SK-N-DZ (cell line): ENCODE results near the gene LLGL1.

ENCODE experiments used
- DNase-seq: peaks from one replicate; pipeline ENCODE4 v3.0.0-alpha.2; 2015; ENCODE audit warnings: low spot score

The LLGL1 gene

GRCh38 chr17:18252160-18252559, 26.7 kb downstream of the LLGL1 start:
- no peak for DNase-seq

GRCh38 chr17:18253187-18253884, 27.9 kb downstream of the LLGL1 start:
- no peak for DNase-seq

DNA sequence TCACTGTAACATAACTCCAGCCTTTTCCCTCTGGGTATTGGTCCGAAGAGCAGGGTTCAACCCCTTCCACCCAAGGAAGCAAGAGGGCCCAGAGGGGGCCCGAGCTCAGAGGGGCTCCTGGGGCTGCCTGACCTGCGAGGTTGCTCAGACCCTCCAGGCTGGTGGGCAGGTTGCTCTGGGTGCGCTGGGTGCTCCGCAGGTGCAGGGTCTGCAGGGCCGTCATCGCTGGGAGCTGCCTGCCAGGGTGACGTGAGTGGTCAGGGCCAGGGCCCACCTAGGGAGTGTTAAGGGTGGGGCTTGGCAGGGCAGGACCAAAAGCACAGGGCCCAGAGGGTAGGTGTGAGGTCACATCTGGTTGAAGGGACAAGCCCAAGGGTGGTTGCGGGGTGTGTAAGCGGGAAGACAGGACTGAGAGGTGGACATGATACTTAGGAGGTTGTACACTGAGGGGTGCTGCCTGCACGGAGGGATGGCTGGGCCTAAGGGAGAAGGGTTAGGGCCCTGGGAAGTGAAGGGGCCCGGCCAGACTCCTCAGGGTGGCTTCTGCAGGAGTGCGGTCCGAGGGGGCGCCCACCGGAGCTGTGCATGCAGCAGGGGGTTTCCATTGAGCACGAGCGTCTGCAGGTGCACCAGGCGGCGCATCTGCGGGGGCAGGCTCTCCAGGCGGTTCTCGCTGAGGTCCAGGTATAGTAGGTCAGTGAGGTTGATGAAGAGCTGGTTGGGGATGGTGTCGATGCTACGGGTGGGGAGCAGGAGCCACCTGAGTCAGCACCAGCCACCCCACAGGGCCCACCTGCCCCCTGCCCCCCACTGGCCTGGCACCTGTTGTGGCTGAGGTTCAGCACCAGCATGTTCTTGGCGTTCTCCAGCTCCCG, 28.7 kb downstream of the LLGL1 start:
- DNase-seq = no peak

DNA sequence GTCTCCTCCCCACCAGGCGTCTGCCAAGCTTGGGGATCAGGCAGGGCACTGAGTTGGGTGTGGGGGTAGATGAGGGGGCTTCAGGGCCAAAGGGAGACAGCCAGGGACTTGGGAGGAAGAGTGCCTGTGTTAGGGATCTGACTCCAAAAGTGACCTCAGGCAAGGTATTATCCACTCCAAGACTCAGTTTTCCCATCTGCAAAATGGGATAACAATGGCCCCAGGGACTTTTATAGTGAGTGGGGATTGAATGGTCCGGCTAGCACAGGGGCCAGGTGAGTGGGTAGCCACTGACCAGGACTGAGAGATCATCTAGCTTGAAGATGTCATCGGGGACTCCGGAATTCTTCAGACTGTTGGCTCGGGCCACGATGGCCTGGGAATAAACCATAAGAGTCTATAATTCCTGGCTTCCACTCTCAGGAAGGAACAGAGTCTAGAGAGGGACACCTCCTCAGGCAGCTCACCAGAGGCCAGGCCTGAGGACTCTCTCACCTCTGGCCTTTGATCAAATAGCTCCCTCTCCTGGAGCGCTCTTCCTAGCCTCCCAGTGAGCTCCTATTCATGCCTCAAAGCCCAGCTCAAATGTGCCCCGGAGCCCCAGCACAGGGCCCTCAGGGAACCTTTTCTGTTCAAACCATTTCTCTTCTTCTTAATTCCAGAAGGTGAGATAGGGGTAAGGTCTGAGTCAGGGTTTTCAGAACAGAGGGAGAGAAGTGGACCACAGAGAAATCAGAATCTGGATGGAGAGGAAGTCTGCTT, 29.6 kb downstream of the LLGL1 start:
- DNase-seq = no peak

DNA sequence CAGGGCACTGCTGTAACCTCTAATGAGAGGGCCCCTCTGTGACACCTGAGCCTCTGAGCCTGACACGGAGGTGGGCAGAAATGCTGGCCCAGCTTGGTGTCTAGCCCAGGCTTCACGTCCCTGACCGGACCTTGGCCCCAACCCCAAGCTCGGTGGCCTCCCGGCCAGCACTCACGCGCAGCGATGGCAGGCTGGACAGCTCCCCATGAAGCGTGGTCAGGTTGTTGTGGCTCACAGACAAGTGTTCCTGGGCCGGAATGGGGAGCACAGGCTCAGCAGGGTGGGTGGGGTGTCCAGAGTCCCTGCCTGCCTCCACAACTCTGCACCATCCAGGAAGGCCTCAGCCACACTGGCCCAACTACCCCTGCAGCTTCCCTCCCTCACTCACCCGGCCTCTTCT, 30.9 kb downstream of the LLGL1 start:
- no peak for DNase-seq

GRCh38 chr17:18256776-18257175, 31.3 kb downstream of the LLGL1 start:
- DNase-seq = no peak

DNA sequence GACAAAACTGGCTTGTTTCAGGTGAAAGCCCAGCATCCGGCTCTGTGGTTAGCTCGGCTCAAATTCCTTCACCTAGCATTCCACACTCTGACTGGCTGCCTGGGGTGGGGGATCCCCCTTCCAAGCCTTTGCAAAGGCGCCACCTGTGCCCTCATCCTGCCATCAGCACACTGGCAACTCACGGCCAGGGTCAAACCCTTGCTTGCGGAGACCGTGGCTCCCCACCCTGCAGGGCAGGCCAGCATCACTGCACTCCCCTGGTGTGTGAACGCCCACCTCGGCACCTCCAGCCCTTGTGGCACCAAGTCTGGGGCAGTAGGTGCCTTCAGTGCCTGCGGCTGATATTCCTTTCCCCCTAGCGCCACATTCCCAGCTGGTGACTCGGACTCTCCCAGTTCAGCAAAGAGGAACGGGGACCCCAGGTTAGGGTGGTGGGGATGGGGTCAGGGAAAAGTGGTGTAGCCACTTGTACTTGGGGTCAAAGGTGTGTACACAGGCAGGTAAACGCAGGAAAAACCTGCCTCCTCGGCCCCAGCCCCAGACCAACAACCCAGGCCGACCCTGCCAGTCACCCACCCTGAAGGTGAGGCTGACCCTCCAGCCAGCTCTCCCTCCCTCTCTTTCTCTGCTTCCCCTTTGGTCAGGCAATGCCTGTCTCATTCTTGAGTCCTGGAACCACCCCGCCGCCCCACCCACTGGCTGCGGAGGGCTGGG, 32.0 kb downstream of the LLGL1 start:
- no peak for DNase-seq

GRCh38 chr17:18257982-18258355, 32.5 kb downstream of the LLGL1 start:
- peak; percentile 47 for DNase-seq

GRCh38 chr17:18258356-18259038, 33.1 kb downstream of the LLGL1 start, which contains the start of gene FLII:
Gene FLII, minus strand, starts transcription at chr17:18258738. Its CDS starts 48 bp downstream, at chr17:18258690.
- DNase-seq = no peak

GRCh38 chr17:18259621-18260331, 34.3 kb downstream of the LLGL1 start:
- DNase-seq = no peak

- DNase-seq = peak; percentile 95
Observed at GRCh38 chr17:18260332-18261145, 35.1 kb downstream of the LLGL1 start, which contains the start of gene MIEF2. Gene MIEF2, plus strand, starts transcription at chr17:18260662. Its CDS starts 2,059 bp downstream, at chr17:18262721.

DNA sequence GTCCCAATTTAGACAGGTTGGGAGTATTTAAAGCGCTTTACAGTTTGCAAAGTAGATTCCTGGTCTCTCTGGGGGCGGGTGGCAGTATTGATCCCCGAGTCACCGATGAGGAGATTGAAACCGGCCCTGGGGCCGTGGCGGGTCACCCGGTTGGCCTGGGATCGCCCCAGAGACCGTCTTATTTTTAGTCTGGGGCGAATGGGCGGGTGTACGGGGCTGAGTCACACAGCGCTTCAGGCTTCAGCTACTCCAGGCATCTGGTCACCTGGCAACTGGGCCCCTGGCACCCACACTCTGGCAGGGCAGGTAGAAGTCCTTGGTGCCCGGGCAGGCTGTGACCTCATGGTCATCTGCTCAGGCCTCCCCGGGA, 35.7 kb downstream of the LLGL1 start:
- no peak for DNase-seq

GRCh38 chr17:18261659-18262058, 36.2 kb downstream of the LLGL1 start:
- no peak for DNase-seq

DNA sequence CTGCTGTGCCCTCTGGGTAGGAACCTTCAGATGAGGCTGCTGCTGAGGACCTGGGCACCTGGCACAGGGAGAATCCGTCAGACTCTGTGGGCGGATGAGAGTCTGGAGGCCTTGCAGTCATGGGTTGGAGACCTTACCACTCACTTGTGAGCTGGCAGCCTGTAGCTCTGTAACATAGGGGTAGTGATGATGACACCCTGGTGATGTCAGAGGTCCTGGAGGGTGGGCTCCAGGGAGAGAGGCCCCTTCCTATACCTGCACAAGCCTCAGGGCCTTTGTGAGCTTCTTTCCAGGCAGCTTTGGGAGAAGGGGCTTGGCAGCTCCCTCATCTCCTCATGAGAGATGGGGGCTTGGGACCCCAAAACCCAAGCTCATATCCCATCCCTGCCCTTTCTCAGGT, 36.7 kb downstream of the LLGL1 start:
- no peak for DNase-seq

GRCh38 chr17:18262641-18263040, 37.2 kb downstream of the LLGL1 start:
- DNase-seq = no peak

- no peak for DNase-seq
Observed at GRCh38 chr17:18263885-18264682, 38.6 kb downstream of the LLGL1 start.

- DNase-seq = no peak
Observed at GRCh38 chr17:18267366-18267765, 41.9 kb downstream of the LLGL1 start.

DNA sequence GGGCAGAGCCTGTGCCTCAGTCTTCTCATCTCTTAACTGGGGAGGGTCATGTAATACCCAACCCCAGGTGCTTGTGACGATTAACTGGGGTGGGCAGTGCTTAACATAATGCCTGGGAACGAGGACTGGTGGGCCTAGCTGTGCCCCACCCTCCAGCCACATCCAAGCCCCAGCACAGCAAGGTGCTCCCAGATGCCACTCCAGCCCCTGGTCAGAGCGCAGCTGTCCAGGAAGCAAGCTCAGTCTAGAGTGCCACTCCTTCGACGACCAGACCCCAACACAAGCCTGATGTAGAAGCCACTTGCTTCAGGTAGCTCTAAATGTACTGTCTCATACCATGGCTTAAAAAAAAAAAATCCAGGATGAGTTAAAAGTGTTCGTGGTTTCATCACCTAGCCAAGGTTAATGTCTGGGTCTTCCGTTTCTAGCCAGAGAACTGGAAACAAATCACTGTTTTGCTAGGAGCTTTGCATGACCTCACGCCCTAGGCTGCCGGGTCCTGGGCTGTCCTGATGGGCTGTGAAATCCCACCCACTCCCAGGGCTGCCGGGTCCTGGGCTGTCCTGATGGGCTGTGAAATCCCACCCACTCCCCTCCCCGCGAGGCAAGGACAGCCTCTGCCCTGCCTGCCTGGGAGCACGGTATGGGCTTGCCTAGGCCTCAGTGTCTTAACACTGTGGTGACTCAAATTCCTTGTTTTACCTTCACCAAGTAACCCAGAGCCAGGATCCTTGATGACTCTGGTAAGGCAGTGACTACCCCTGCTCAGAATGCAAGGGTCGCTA, 42.7 kb downstream of the LLGL1 start:
- peak; percentile 53 for DNase-seq
